Measurements from ENCODE around the gene C12orf75. TPM values are rescaled to one million over a fixed set of nuclear protein-coding genes. Genes with fewer than 3 reads are reported as not detected.

C12orf75 gene
- total and polyA plus RNA-seq, 10 of the 15 experiments (the other 5 are each of a cell fraction or from before 2014, with no cell fraction given) = 40.7 to 411 (median 159) TPM

- intact Hi-C loops (cut with micrococcal nuclease; ENCODE audit: unreplicated experiment) = no loop called here
- FAIRE-seq = no peak
- Histone ChIP-seq H3K4me2 (ENCODE audit: control insufficient read depth, insufficient read depth) (no peak overlapping the region), H3K9ac (ENCODE audit: control insufficient read depth, insufficient read depth, low read length) (no peak overlapping the region), H3K79me2 (ENCODE audit: control insufficient read depth, insufficient read depth, low read length) (no peaks in the 10 kb centered on the region), H3K27me3 (replicated peaks in 1 of 2; ENCODE audit: control insufficient read depth in 2 of 2, insufficient read depth in 2 of 2, low read length in 1 of 2) (no peaks in the 10 kb centered on the region), H2AFZ (ENCODE audit: control insufficient read depth, low read depth, low read length) (no peak overlapping the region), H4K20me1 (ENCODE audit: control insufficient read depth, insufficient read depth) (no peaks in the 10 kb centered on the region), H3K36me3 (ENCODE audit: control insufficient read depth in 2 of 2, insufficient read depth in 2 of 2, low read length in 1 of 2) (no peaks in the 10 kb centered on the region), H3K27ac (ENCODE audit: control insufficient read depth, insufficient read depth) (no peak overlapping the region), H3K9me3 (replicated peaks; ENCODE audit: control insufficient read depth, insufficient read depth, low read length) (peaks cover 1% of the 10 kb centered on the region; the same call in 1 of the 3 replicates), H3K4me1 (ENCODE audit: control insufficient read depth, insufficient read depth, low read length) (no peaks in the 10 kb centered on the region), H3K4me3 (no peak overlapping the region)
- BruUV-seq (replicated peaks) = no TSS peak
- in situ Hi-C loops (cut with MboI) = no loop called here
- ChIA-PET RAD21 (ENCODE audit: unreplicated experiment) (no interaction called here), SMC1A (ENCODE audit: uncharacterized antibody, unreplicated experiment) (interaction anchor here (1.0 kb wide), 1 partner anchor 19 kb away, joined by 3 read pairs; no protein-coding TSS in a partner anchor), POLR2A (interaction anchor here (0.6 kb wide), 1 partner anchor 62 kb away, joined by 6 read pairs; no protein-coding TSS in a partner anchor), CTCF (interaction anchor here (0.6 to 1.7 kb wide), 4 partner anchors 15 to 977 kb away, joined by 3 to 6 read pairs (median 4); no protein-coding TSS in a partner anchor)
- 37% methylated on average over 4 of the region's 4 CpGs for WGBS (ENCODE audit: insufficient coverage, insufficient replicate concordance, low lambda C conversion rate, missing lambda C conversion rate)
- DNase-seq (ENCODE audit: low read depth, low spot score) = no peak
- ATAC-seq = no peak
- TF ChIP-seq ETV6 (conservative IDR thresholded peaks at IDR 0.05 in 1 of 2, IDR thresholded peaks at IDR 0.05 in 1 of 2; ENCODE audit: borderline replicate concordance in 1 of 2, low read depth in 1 of 2) (no peak), BCL11A (IDR thresholded peaks at IDR 0.05; ENCODE audit: low read depth, low read length) (no peak), IKZF2 (IDR thresholded peaks at IDR 0.05) (no peak), NKRF (conservative IDR thresholded peaks at IDR 0.05) (no peak)
Observed at GRCh38 chr12:105294886-105295479, 35.5 kb upstream of the C12orf75 start.
